Mucosa of stomach (tissue), 1 donor: ENCODE results near the gene RYR1.
"Not testable (repeated sequence)": the region's sequence is repeated elsewhere in the genome, so short reads cannot be mapped to it uniquely, and the experiment has no call there.

ENCODE experiments used
- H3K27me3 ChIP-seq: one replicate; pipeline ENCODE4 v1.7.0; 2013; ENCODE audit warnings: mild to moderate bottlenecking, low read length; ENCODE audit not compliant: control insufficient read depth, insufficient read depth
- H3K36me3 ChIP-seq: one replicate; pipeline ENCODE4 v1.7.0; 2013; ENCODE audit warnings: low read length; ENCODE audit not compliant: control insufficient read depth, insufficient read depth
- H3K4me1 ChIP-seq: one replicate; pipeline ENCODE4 v1.7.0; 2013; ENCODE audit warnings: mild to moderate bottlenecking, low read length; ENCODE audit not compliant: control insufficient read depth, insufficient read depth
- H3K4me3 ChIP-seq: one replicate; pipeline ENCODE4 v1.7.0; 2013; ENCODE audit warnings: low read length
- H3K9ac ChIP-seq: one replicate; pipeline ENCODE4 v1.7.0; 2013; ENCODE audit warnings: mild to moderate bottlenecking, low read length, moderate library complexity
- H3K9me3 ChIP-seq: one replicate; pipeline ENCODE4 v1.7.0; 2013; ENCODE audit warnings: mild to moderate bottlenecking, low read length, moderate library complexity; ENCODE audit not compliant: control insufficient read depth
- donor health status: Pancreatic carcinoma.

The RYR1 gene

GRCh38 chr19:38544569-38545315 lies 111.3 kb downstream of the RYR1 start:
- no peaks in the 10 kb centered on the region for H3K27me3 ChIP-seq
- no peak overlapping the region for H3K9ac ChIP-seq
- no peak overlapping the region for H3K4me3 ChIP-seq

GRCh38 chr19:38545596-38545995 lies 112.1 kb downstream of the RYR1 start:
- Histone ChIP-seq H3K36me3 (no peaks in the 10 kb centered on the region), H3K9ac (no peak overlapping the region), H3K4me1 (peaks cover 13% of the 10 kb centered on the region), H3K27me3 (no peaks in the 10 kb centered on the region), H3K4me3 (no peak overlapping the region), H3K9me3 (no peaks in the 10 kb centered on the region)

More at GRCh38 chr19:38544569-38545315, 111.3 kb downstream of the RYR1 start:
- Histone ChIP-seq H3K36me3 (no peaks in the 10 kb centered on the region), H3K9me3 (no peaks in the 10 kb centered on the region), H3K4me1 (peaks cover 13% of the 10 kb centered on the region)

- H3K36me3 ChIP-seq: no peaks in the 10 kb centered on the region
- peaks cover 13% of the 10 kb centered on the region for H3K4me1 ChIP-seq
- H3K9ac ChIP-seq: no peak overlapping the region
- no peak overlapping the region for H3K4me3 ChIP-seq
- H3K27me3 ChIP-seq: no peaks in the 10 kb centered on the region
- H3K9me3 ChIP-seq: no peaks in the 10 kb centered on the region
Observed at GRCh38 chr19:38547421-38547820, 113.9 kb downstream of the RYR1 start.

- Histone ChIP-seq H3K9ac (no peak overlapping the region), H3K36me3 (no peaks in the 10 kb centered on the region), H3K4me3 (no peak overlapping the region), H3K27me3 (no peaks in the 10 kb centered on the region), H3K9me3 (no peaks in the 10 kb centered on the region), H3K4me1 (peaks cover 9% of the 10 kb centered on the region)
Observed at GRCh38 chr19:38549061-38549460, 115.6 kb downstream of the RYR1 start.

- no peaks in the 10 kb centered on the region for H3K4me1 ChIP-seq
- no peaks in the 10 kb centered on the region for H3K27me3 ChIP-seq
- no peak overlapping the region for H3K9ac ChIP-seq
- H3K9me3 ChIP-seq: no peaks in the 10 kb centered on the region
- no peaks in the 10 kb centered on the region for H3K36me3 ChIP-seq
- no peak overlapping the region for H3K4me3 ChIP-seq
Observed at GRCh38 chr19:38549942-38550341, 116.5 kb downstream of the RYR1 start.

GRCh38 chr19:38550376-38550775 lies 116.9 kb downstream of the RYR1 start:
- no peaks in the 10 kb centered on the region for H3K9me3 ChIP-seq
- no peaks in the 10 kb centered on the region for H3K27me3 ChIP-seq
- no peak overlapping the region for H3K4me3 ChIP-seq
- H3K4me1 ChIP-seq: no peaks in the 10 kb centered on the region
- no peak overlapping the region for H3K9ac ChIP-seq
- H3K36me3 ChIP-seq: no peaks in the 10 kb centered on the region

- H3K27me3 ChIP-seq: no peaks in the 10 kb centered on the region
- no peaks in the 10 kb centered on the region for H3K9me3 ChIP-seq
- H3K9ac ChIP-seq: no peak overlapping the region
- H3K36me3 ChIP-seq: no peaks in the 10 kb centered on the region
- H3K4me1 ChIP-seq: no peaks in the 10 kb centered on the region
- no peak overlapping the region for H3K4me3 ChIP-seq
Observed at GRCh38 chr19:38551450-38551813, 117.9 kb downstream of the RYR1 start.

GRCh38 chr19:38553239-38553638 lies 119.7 kb downstream of the RYR1 start:
- not testable (repeated sequence) for H3K36me3 ChIP-seq, H3K9me3 ChIP-seq, H3K27me3 ChIP-seq, H3K9ac ChIP-seq, H3K4me1 ChIP-seq, H3K4me3 ChIP-seq

- Histone ChIP-seq H3K4me3 (no peak overlapping the region), H3K9ac (no peak overlapping the region), H3K36me3 (no peaks in the 10 kb centered on the region), H3K9me3 (no peaks in the 10 kb centered on the region), H3K4me1 (no peaks in the 10 kb centered on the region), H3K27me3 (no peaks in the 10 kb centered on the region)
Observed at GRCh38 chr19:38554676-38555141, 121.2 kb downstream of the RYR1 start.

GRCh38 chr19:38555200-38555599 lies 121.7 kb downstream of the RYR1 start:
- no peaks in the 10 kb centered on the region for H3K36me3 ChIP-seq
- H3K4me1 ChIP-seq: no peaks in the 10 kb centered on the region
- H3K27me3 ChIP-seq: no peaks in the 10 kb centered on the region
- H3K4me3 ChIP-seq: no peak overlapping the region
- H3K9me3 ChIP-seq: no peaks in the 10 kb centered on the region
- H3K9ac ChIP-seq: no peak overlapping the region

GRCh38 chr19:38556521-38557174 lies 123.2 kb downstream of the RYR1 start:
- Histone ChIP-seq H3K27me3 (no peaks in the 10 kb centered on the region), H3K9me3 (no peaks in the 10 kb centered on the region), H3K9ac (no peak overlapping the region), H3K4me1 (no peaks in the 10 kb centered on the region), H3K36me3 (no peaks in the 10 kb centered on the region), H3K4me3 (no peak overlapping the region)

GRCh38 chr19:38557205-38557799 lies 123.8 kb downstream of the RYR1 start:
- Histone ChIP-seq H3K9me3 (no peaks in the 10 kb centered on the region), H3K4me3 (no peak overlapping the region), H3K27me3 (no peaks in the 10 kb centered on the region), H3K9ac (no peak overlapping the region), H3K36me3 (no peaks in the 10 kb centered on the region), H3K4me1 (no peaks in the 10 kb centered on the region)
